ENCODE results near the gene RAF1.

RAF1 gene

DNA sequence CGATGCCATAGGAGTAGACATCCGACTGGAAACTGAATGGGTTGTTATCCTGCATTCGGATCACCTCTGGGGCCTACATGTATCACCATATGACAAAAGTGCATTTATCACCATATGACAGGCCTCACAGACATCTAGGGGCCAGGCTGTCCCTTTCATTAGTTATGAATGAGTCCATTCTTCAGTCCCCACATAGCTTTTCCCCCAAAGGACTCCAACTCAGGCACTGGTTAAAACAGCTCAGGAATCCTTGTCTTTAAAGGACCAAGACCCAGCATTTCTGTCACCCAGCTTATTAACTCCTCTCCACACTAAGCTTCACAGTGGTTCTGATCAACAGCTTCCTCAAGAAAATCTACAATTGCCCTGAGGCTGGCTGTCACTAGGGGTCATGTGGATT lies 78.7 kb downstream of the RAF1 start:
- DNase-seq (ENCODE audit: low spot score): no peak
- TF ChIP-seq, protein P1, sequence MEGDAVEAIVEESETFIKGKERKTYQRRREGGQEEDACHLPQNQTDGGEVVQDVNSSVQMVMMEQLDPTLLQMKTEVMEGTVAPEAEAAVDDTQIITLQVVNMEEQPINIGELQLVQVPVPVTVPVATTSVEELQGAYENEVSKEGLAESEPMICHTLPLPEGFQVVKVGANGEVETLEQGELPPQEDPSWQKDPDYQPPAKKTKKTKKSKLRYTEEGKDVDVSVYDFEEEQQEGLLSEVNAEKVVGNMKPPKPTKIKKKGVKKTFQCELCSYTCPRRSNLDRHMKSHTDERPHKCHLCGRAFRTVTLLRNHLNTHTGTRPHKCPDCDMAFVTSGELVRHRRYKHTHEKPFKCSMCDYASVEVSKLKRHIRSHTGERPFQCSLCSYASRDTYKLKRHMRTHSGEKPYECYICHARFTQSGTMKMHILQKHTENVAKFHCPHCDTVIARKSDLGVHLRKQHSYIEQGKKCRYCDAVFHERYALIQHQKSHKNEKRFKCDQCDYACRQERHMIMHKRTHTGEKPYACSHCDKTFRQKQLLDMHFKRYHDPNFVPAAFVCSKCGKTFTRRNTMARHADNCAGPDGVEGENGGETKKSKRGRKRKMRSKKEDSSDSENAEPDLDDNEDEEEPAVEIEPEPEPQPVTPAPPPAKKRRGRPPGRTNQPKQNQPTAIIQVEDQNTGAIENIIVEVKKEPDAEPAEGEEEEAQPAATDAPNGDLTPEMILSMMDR (IDR thresholded peaks at IDR 0.05): no peak
- no peak overlapping the region for H3K4me3 ChIP-seq
- peak overlapping the region in 1 of 2 donors; percentile 10 for H3K27ac ChIP-seq

DNA sequence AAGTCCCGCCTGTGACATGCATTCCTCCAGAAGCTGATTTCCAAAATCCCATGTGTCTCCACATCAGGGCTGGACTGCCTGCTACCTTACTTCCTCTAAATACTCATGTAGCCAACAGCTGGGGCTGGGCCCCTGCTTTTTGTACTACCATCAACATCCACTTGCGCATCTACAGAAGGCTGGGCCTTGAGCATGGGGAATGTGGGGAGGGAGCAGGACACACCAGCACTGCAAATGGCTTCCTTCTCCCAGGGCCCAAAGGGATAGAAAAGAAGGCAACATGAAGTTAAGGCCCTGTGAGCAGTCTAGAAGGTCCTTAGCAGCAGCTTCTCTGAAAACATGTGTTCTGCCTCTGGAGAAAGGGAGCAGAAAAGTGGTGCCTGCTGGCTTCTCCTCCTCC lies 79.8 kb downstream of the RAF1 start:
- Histone ChIP-seq H3K4me3 (no peak overlapping the region), H3K27ac (no peak overlapping the region)
- TF ChIP-seq, protein P1 (IDR thresholded peaks at IDR 0.05): no peak
- DNase-seq (ENCODE audit: low spot score): no peak

DNA sequence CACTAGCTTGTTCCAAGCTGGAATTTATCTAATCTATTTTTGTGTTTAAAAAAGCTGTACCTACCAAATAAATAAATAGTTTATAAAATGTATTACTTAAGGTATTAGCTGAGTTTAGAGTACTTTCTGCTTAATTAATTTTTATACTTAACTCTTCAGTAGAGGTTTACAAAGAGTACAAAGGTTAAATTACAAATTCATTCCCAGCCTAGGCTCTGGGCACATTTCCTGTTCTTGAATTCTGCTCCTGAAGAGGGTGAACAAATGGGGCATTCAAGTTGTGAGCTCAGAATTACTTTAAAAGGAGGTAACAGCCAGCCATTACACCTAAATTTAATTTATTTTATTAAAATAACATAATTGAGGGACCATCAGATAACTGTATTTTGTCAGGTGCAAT lies 80.6 kb downstream of the RAF1 start:
- no peak overlapping the region for H3K4me3 ChIP-seq
- DNase-seq (ENCODE audit: low spot score): no peak
- no peak overlapping the region for H3K27ac ChIP-seq
- TF ChIP-seq, protein P1 (IDR thresholded peaks at IDR 0.05): no peak

DNA sequence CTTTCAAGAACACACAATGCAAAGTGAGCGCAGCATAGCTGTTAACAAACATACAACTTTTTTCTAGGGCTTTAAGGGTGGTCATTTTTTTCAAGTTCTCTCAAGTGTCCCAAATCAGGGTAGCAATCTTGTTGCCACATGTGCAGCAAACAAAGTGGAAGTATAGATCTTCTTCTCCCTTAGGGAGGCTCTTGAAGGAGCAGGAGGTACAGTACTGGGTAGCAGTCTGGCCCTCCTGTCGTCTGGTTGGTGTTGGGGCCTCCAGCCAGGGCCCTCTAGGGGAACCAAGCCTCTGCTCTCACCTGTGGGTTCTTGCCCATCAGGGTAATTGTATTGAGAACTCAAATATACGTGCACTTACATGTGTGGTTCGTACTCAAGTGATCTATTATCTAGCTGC lies 81.2 kb downstream of the RAF1 start:
- Histone ChIP-seq H3K4me3 (no peak overlapping the region), H3K27ac (no peak overlapping the region)
- no peak for DNase-seq (ENCODE audit: low spot score)
- TF ChIP-seq, protein P1 (IDR thresholded peaks at IDR 0.05): no peak

DNA sequence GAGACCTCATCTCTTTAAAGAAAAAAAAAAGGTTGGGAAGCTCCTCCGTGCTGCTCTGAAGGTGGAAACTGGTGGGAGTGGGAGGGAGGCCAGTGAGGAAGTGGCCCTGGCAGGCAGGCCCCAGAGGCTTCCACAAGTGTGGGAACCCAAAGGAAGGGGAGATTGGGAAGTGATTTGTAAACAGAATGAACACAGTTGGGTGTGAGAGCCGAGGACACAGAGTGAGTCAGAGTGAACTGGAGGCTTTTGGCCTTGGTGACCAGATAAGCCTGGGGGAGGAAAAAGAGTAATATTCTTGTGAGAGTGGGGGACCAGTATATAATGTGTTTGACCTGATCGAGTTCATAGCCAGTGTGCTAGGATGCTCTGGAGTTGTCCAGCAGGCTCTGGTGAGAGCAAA lies 84.0 kb downstream of the RAF1 start:
- no peak for DNase-seq (ENCODE audit: low spot score)
- peak overlapping the region in 1 of 2 donors; percentile 24 for H3K27ac ChIP-seq
- no peak overlapping the region for H3K4me3 ChIP-seq
- TF ChIP-seq, protein P1 (IDR thresholded peaks at IDR 0.05): no peak

DNA sequence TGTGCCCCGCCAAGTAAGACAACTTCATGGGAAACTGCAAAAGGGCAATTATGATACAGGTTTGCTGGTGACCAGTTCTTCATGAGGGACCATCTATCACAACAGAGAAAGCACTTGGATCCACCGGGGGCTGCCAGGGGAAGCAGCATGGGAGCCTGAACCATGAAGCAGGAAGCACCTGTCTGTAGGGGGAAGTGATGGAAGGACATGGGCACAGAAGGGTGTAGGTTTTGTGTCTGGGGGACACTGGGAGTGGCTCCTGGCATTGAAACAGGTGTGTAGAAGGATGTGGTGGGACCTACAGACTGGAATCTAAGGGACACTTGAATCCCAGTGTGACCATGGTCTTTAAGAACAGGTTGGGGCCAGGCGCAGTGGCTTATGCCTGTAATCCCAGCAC lies 84.5 kb downstream of the RAF1 start:
- no peak for DNase-seq (ENCODE audit: low spot score)
- Histone ChIP-seq H3K27ac (no peak overlapping the region), H3K4me3 (no peak overlapping the region)

DNA sequence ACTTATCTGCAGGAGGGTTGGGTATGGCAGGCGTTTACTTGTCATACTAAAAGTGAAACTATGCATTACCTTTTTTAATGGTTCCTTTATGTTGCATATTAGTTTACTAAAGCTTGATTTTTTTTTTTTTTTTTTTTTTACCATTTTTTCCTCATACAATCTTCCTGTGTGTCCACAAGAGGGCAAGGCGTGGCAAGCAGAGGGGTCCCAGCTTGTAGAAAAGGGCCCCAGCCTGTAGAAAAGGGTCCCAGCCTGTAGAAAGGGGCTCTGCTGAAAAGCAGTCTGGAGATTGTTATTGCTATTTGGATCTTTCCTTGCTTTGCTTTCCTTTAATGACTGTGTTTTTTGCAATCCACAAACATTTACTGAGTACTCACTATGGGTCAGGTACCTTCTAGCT lies 85.2 kb downstream of the RAF1 start:
- H3K27ac ChIP-seq: no peak overlapping the region
- no peak for DNase-seq (ENCODE audit: low spot score)
- no peak overlapping the region for H3K4me3 ChIP-seq
- TF ChIP-seq, protein P1 (IDR thresholded peaks at IDR 0.05): no peak

More for the DNA sequence above, 84.5 kb downstream of the RAF1 start:
- TF ChIP-seq, protein P1 (IDR thresholded peaks at IDR 0.05): no peak
